H1 (cell line): Measurements from ENCODE around the gene EXD3. TPM values are rescaled to one million over a fixed set of nuclear protein-coding genes. Genes with fewer than 3 reads are reported as not detected.

Source experiments
- CTCF ChIA-PET: fragments of 300-600 bp; sonication (Branson Sonifier 250); formaldehyde crosslinking; loops from one replicate; lab custom pipeline; 2021; ENCODE audit not compliant: partially characterized antibody; lab: Charles Lee
- POLR2A ChIA-PET: fragments of 300-600 bp; sonication (Branson Sonifier 250); formaldehyde crosslinking; loops from one replicate; lab custom pipeline; 2021; ENCODE audit warnings: inconsistent platforms; ENCODE audit not compliant: partially characterized antibody; lab: Charles Lee
- DNase-seq, 2 experiments: peaks; one replicate each; pipeline versions ENCODE4 v3.0.0 to v3.0.0-alpha.2; 2010 to 2022; ENCODE audit warnings: low spot score in 2 of 2, low read depth in 1 of 2, mixed read lengths in 1 of 2
- FAIRE-seq: peaks from 2 replicates; lab custom pipeline; 2011; peaks lifted over from hg19 to GRCh38; lab: Jason Lieb, UNC
- H2AFZ ChIP-seq: 2 replicates; pipeline ENCODE4 v1.8.1; 2012; ENCODE audit warnings: low read length, inconsistent platforms
- H2AK5ac ChIP-seq: 2 replicates; pipeline ENCODE4 v1.6.1; 2013; ENCODE audit warnings: low read depth, low read length
- H2BK120ac ChIP-seq: replicated peaks from 2 replicates; pipeline ENCODE3; 2013; ENCODE audit warnings: low read depth, low read length, inconsistent platforms
- H2BK12ac ChIP-seq: 2 replicates; pipeline ENCODE4 v1.6.1; 2013; ENCODE audit warnings: low read depth, low read length
- H2BK15ac ChIP-seq: 2 replicates; pipeline ENCODE4 v1.6.1; 2013; ENCODE audit warnings: low read length
- H2BK20ac ChIP-seq: 2 replicates; pipeline ENCODE4 v1.6.1; 2013; ENCODE audit warnings: low read length
- H2BK5ac ChIP-seq: 2 replicates; pipeline ENCODE4 v1.6.1; 2013; ENCODE audit warnings: low read depth, low read length
- H3K14ac ChIP-seq: 2 replicates; pipeline ENCODE4 v1.6.1; 2013; ENCODE audit warnings: inconsistent platforms; ENCODE audit not compliant: insufficient read length
- H3K18ac ChIP-seq: 2 replicates; pipeline ENCODE4 v1.6.1; 2013; ENCODE audit warnings: low read length; ENCODE audit errors: extremely low read depth
- H3K23ac ChIP-seq: 2 replicates; pipeline ENCODE4 v1.6.1; 2013; ENCODE audit warnings: inconsistent platforms; ENCODE audit not compliant: insufficient read length
- H3K23me2 ChIP-seq: 2 replicates; pipeline ENCODE4 v1.6.1; 2013; ENCODE audit warnings: low read depth, low read length
- H3K27ac ChIP-seq: 2 replicates; pipeline ENCODE4 v1.6.1; 2011; ENCODE audit warnings: low read depth, low read length, inconsistent platforms
- H3K27me3 ChIP-seq, 4 experiments: replicated peaks in 1 of 4; 1 replicate in 1 of 4; 2 replicates in 3 of 4; pipeline versions ENCODE4 v1.6.1 to v1.8.1; 2011 to 2013; ENCODE audit warnings: low read length in 3 of 4, mild to moderate bottlenecking in 3 of 4, inconsistent platforms in 2 of 4, mixed read lengths in 2 of 4, moderate library complexity in 1 of 4; ENCODE audit not compliant: control insufficient read depth in 3 of 4, insufficient read depth in 3 of 4; ENCODE audit errors: extremely low read depth in 1 of 4
- H3K36me3 ChIP-seq, 4 experiments: 2 replicates each; pipeline versions ENCODE4 v1.6.1 to v1.8.1; 2011 to 2013; ENCODE audit warnings: mild to moderate bottlenecking in 4 of 4, low read length in 3 of 4, moderate library complexity in 2 of 4, control low read depth in 1 of 4, inconsistent platforms in 1 of 4; ENCODE audit not compliant: insufficient read depth in 4 of 4, control insufficient read depth in 2 of 4
- H3K4ac ChIP-seq: replicated peaks from 2 replicates; pipeline ENCODE3; 2013; ENCODE audit warnings: low read length, low read depth, mixed read lengths, inconsistent platforms; ENCODE audit not compliant: insufficient read length
- H3K4me1 ChIP-seq, 4 experiments: replicated peaks in 1 of 4; 1 replicate in 1 of 4; 2 replicates in 3 of 4; pipeline versions ENCODE4 v1.6.1 to v1.8.1; 2011 to 2013; ENCODE audit warnings: low read length in 3 of 4, inconsistent platforms in 2 of 4, mixed read lengths in 1 of 4; ENCODE audit not compliant: insufficient read depth in 4 of 4, control insufficient read depth in 3 of 4
- H3K4me2 ChIP-seq, 2 experiments: 2 replicates each; pipeline versions ENCODE4 v1.6.1 to v1.8.1; 2011 to 2013; ENCODE audit warnings: low read depth in 2 of 2, low read length in 2 of 2, control low read depth in 1 of 2, inconsistent platforms in 1 of 2, mild to moderate bottlenecking in 1 of 2; ENCODE audit not compliant: insufficient read depth in 1 of 2
- H3K4me3 ChIP-seq, 4 experiments: fragments of 200-600, 300-600 bp in 1 of 4; sonication (generic), shearing (Covaris generic), sonication (Bioruptor Twin) in 1 of 4; 2 replicates each; pipeline versions ENCODE4 v1.5.1 to v1.8.1; 2011 to 2016; ENCODE audit warnings: low read length in 4 of 4, low read depth in 3 of 4, control low read depth in 2 of 4, inconsistent platforms in 2 of 4, mild to moderate bottlenecking in 2 of 4, mixed read lengths in 1 of 4, moderate library complexity in 1 of 4; ENCODE audit not compliant: insufficient read depth in 2 of 4; ENCODE audit errors: extremely low read depth in 1 of 4
- H3K56ac ChIP-seq: replicated peaks from 2 replicates; pipeline ENCODE3; 2013; ENCODE audit warnings: low read depth, mild to moderate bottlenecking, mixed read lengths, low read length, inconsistent platforms; ENCODE audit not compliant: insufficient read length
- H3K79me1 ChIP-seq: 2 replicates; pipeline ENCODE4 v1.6.1; 2013; ENCODE audit warnings: low read depth, low read length, control low read depth
- H3K79me2 ChIP-seq, 2 experiments: 2 replicates each; pipeline versions ENCODE4 v1.6.1 to v1.8.1; 2012 to 2013; ENCODE audit warnings: low read length in 2 of 2, mild to moderate bottlenecking in 2 of 2, inconsistent platforms in 1 of 2; ENCODE audit not compliant: insufficient read depth in 2 of 2, control insufficient read depth in 1 of 2
- H3K9ac ChIP-seq, 4 experiments: replicated peaks in 1 of 4; 1 replicate in 1 of 4; 2 replicates in 3 of 4; pipeline versions ENCODE4 v1.6.1 to v1.8.1; 2011 to 2013; ENCODE audit warnings: low read depth in 3 of 4, low read length in 3 of 4, control low read depth in 2 of 4, mild to moderate bottlenecking in 2 of 4, moderate library complexity in 2 of 4, inconsistent platforms in 1 of 4; ENCODE audit errors: extremely low read depth in 1 of 4
- H3K9me3 ChIP-seq, 2 experiments: 2 replicates each; pipeline versions ENCODE4 v1.6.1 to v1.8.1; 2012 to 2013; ENCODE audit warnings: mild to moderate bottlenecking in 2 of 2, moderate library complexity in 2 of 2, control low read depth in 1 of 2, inconsistent platforms in 1 of 2, low read depth in 1 of 2, low read length in 1 of 2, mixed read lengths in 1 of 2; ENCODE audit not compliant: insufficient read depth in 2 of 2
- H4K20me1 ChIP-seq, 2 experiments: replicated peaks in 1 of 2; 2 replicates each; pipeline versions ENCODE3 to v1.8.1; 2011 to 2013; ENCODE audit warnings: inconsistent platforms in 2 of 2, low read length in 2 of 2, mild to moderate bottlenecking in 1 of 2; ENCODE audit not compliant: insufficient read depth in 2 of 2, control insufficient read depth in 1 of 2
- H4K5ac ChIP-seq: 2 replicates; pipeline ENCODE4 v1.6.1; 2013; ENCODE audit warnings: low read length, low read depth, mixed read lengths, inconsistent platforms; ENCODE audit not compliant: insufficient read length
- H4K8ac ChIP-seq: 2 replicates; pipeline ENCODE4 v1.8.0; 2013; ENCODE audit warnings: mild to moderate bottlenecking, moderate library complexity, low read length, inconsistent platforms; ENCODE audit not compliant: insufficient read depth; ENCODE audit errors: extremely low read depth
- H4K91ac ChIP-seq: replicated peaks from 2 replicates; pipeline ENCODE3; 2013; ENCODE audit warnings: low read length, mixed read lengths, inconsistent platforms; ENCODE audit not compliant: insufficient read length
- BCL11A ChIP-seq, 2 experiments: IDR thresholded peaks; one replicate each; pipeline ENCODE4 v1.6.1; 2011; ENCODE audit warnings: low read depth in 2 of 2, low read length in 2 of 2, mild to moderate bottlenecking in 2 of 2
- CBX8 ChIP-seq: fragments of 300-800, 300-1000 bp; sonication (generic); IDR thresholded peaks from 2 replicates; pipeline ENCODE4 v1.7.1; 2016; ENCODE audit warnings: low read depth, low read length, borderline replicate concordance
- E2F6 ChIP-seq: IDR thresholded peaks from 2 replicates; pipeline ENCODE4 v1.6.1; 2012; ENCODE audit warnings: inconsistent platforms
- GTF2F1 ChIP-seq: IDR thresholded peaks from 2 replicates; pipeline ENCODE4 v1.6.1; 2012; ENCODE audit warnings: low read depth, low read length, improper control_type of control experiment, borderline replicate concordance
- KDM1A ChIP-seq: fragments of 200-600, 300-600 bp; sonication (generic); IDR thresholded peaks from 2 replicates; pipeline ENCODE4 v1.7.1; 2016; ENCODE audit warnings: mild to moderate bottlenecking, low read length, borderline replicate concordance
- POLR2A ChIP-seq, 2 experiments: IDR thresholded peaks; 1 replicate in 1 of 2; 2 replicates in 1 of 2; pipeline ENCODE4 v1.6.1; 2011; ENCODE audit warnings: low read depth in 2 of 2, low read length in 2 of 2, mild to moderate bottlenecking in 2 of 2; ENCODE audit errors: control extremely low read depth in 1 of 2
- SP1 ChIP-seq: IDR thresholded peaks from 2 replicates; pipeline ENCODE4 v1.6.1; 2011; ENCODE audit warnings: low read depth, low read length
- SRF ChIP-seq: IDR thresholded peaks from 2 replicates; pipeline ENCODE4 v1.6.1; 2011; ENCODE audit warnings: mild to moderate bottlenecking, low read depth, low read length, moderate library complexity
- SUZ12 ChIP-seq: fragments of 200-600 bp; sonication (generic); IDR thresholded peaks from 2 replicates; pipeline ENCODE4 v1.6.1; 2012; ENCODE audit warnings: mild to moderate bottlenecking, inconsistent platforms, low read length, moderate library complexity, mixed read lengths
- TAF1 ChIP-seq: IDR thresholded peaks from 2 replicates; pipeline ENCODE4 v1.6.1; 2011; ENCODE audit warnings: mild to moderate bottlenecking, low read depth, low read length
- ZNF274 ChIP-seq: IDR thresholded peaks from 2 replicates; pipeline ENCODE4 v1.7.0; 2012; ENCODE audit warnings: low read length, borderline replicate concordance; ENCODE audit errors: extremely low read depth
- WGBS, 2 experiments: shearing (Covaris generic) in 1 of 2; methylation state at CpG; one replicate each; pipeline versions ENCODE4 v1.1.6 to v1.1.7; 2013 to 2015; ENCODE audit warnings: low lambda C conversion rate in 2 of 2, mixed read lengths in 2 of 2, inconsistent platforms in 1 of 2, low coverage in 1 of 2, missing lambda C conversion rate in 1 of 2; ENCODE audit not compliant: insufficient replicate concordance in 2 of 2, insufficient coverage in 1 of 2, insufficient read length in 1 of 2; ENCODE audit errors: extremely low coverage in 1 of 2, missing lambda C conversion rate in 1 of 2; 5-methylcytosine and 5-hydroxymethylcytosine counted together
- polyA plus RNA-seq, 7 experiments: library from polyadenylated mRNA; depleted of rRNA in 3 of 7; stranded (reverse) in 5 of 7; unstranded in 2 of 7; fragments of >200 nt in 5 of 7; fragments of 200-250 nt in 2 of 7; gene quantifications; 1 replicate in 5 of 7; 2 replicates in 1 of 7; 4 replicates in 1 of 7; pipeline versions ENCODE4 v1.2.1 to v1.2.3, GENCODE V29; 2011 to 2013; ENCODE audit warnings: missing spikeins in 2 of 7, mixed read lengths in 2 of 7
- total RNA-seq: library from RNA; stranded (reverse); fragmentation: NEBNext Ultra II Directional; extraction: Animal tissue kit (Norgen Biotek cat#: 25700); gene quantifications from 2 replicates; pipeline ENCODE4 v1.2.1, GENCODE V29; 2021

EXD3 gene
- total and polyA plus RNA-seq, 2 of the 8 experiments (the other 6 are each of a cell fraction or from before 2014, with no cell fraction given) = 7.2 to 9.4 TPM

- H4K20me1 ChIP-seq = peaks cover 0 to 2% of the 10 kb centered on the region in 2 experiments
- H3K23ac ChIP-seq = no peak overlapping the region
- H2BK5ac ChIP-seq = no peak overlapping the region
- peaks cover 0 to under 1% (median 0%) of the 10 kb centered on the region in 4 experiments; a peak in 2 of 7 replicates for H3K4me1 ChIP-seq
- no peaks in the 10 kb centered on the region for H3K23me2 ChIP-seq
- H3K56ac ChIP-seq = no peak overlapping the region
- H3K4ac ChIP-seq = no peak overlapping the region
- no peaks in the 10 kb centered on the region for H3K79me2 ChIP-seq
- H3K14ac ChIP-seq = no peak overlapping the region
- H3K27ac ChIP-seq = no peak overlapping the region
- no peak overlapping the region for H2BK20ac ChIP-seq
- H2AK5ac ChIP-seq = no peak overlapping the region
- no peak overlapping the region for H4K5ac ChIP-seq
- no peak overlapping the region for H3K4me3 ChIP-seq
- no peak overlapping the region for H2AFZ ChIP-seq
- H3K18ac ChIP-seq = no peak overlapping the region
- no peak overlapping the region for H2BK120ac ChIP-seq
- no peaks in the 10 kb centered on the region for H3K79me1 ChIP-seq
- H2BK15ac ChIP-seq = no peak overlapping the region
- POLR2A ChIA-PET = no interaction called here
- H3K4me2 ChIP-seq = no peak overlapping the region
- no peaks in the 10 kb centered on the region for H3K36me3 ChIP-seq
- DNase-seq (no peak), FAIRE-seq (no peak)
- peak overlapping the region; percentile 79; the same call in 1 of the 2 replicates for H4K8ac ChIP-seq
- no peak overlapping the region for H3K9ac ChIP-seq
- WGBS, 2 experiments = 93% methylated on average over 16 of the region's 16 CpGs; no CpG with 5 or more reads in 1 of the 2 experiments
- H3K27me3 ChIP-seq = peaks cover 0 to 11% (median 7%) of the 10 kb centered on the region in 4 experiments; a peak in 5 of 7 replicates
- no peak overlapping the region for H2BK12ac ChIP-seq
- no peaks in the 10 kb centered on the region; a peak in 1 of 4 replicates for H3K9me3 ChIP-seq
- CTCF ChIA-PET = no interaction called here
- no peak for TF ChIP-seq E2F6
- TF ChIP-seq POLR2A (IDR thresholded peaks at IDR 0.05; ENCODE audit: control extremely low read depth in 1 of 2, low read depth in 2 of 2, low read length in 2 of 2) = no peak
- TF ChIP-seq KDM1A = no peak
- no peak for TF ChIP-seq TAF1
- no peak for TF ChIP-seq ZNF274
- TF ChIP-seq BCL11A (IDR thresholded peaks at IDR 0.05; ENCODE audit: low read depth in 2 of 2, low read length in 2 of 2) = no peak
- no peak for TF ChIP-seq SUZ12
- TF ChIP-seq CBX8 = no peak
- no peak for TF ChIP-seq SP1
- no peak for TF ChIP-seq GTF2F1
- no peak for TF ChIP-seq SRF
- H4K91ac ChIP-seq = no peak overlapping the region
Measured at GRCh38 chr9:137467161-137467581, 44.2 kb upstream of the EXD3 start.
